MCF 10A (cell line): ENCODE data around the gene CAMK1D. TPM values are rescaled to one million over a fixed set of nuclear protein-coding genes. Genes with fewer than 3 reads are reported as not detected.

Experiments
- BruUV-seq: library from RNA; stranded (reverse); fragments of 400-500 nt; replicated peaks from 2 replicates; lab custom pipeline; 2021; lab: Mats Ljungman, UMichigan
- CTCF ChIA-PET: fragments of 300-600 bp; sonication (Branson Sonifier 250); formaldehyde crosslinking; extraction: SDS; loops from one replicate; lab custom pipeline; 2021; ENCODE audit warnings: antibody characterized with exemption, inconsistent platforms; lab: Yijun Ruan, JAX
- POLR2A ChIA-PET: fragments of 300-600, 350-650 bp; sonication (Branson Sonifier 250); formaldehyde crosslinking; extraction: SDS; loops from one replicate; lab custom pipeline; 2020; ENCODE audit warnings: antibody characterized with exemption, inconsistent platforms; lab: Yijun Ruan, JAX
- DNase-seq: peaks from one replicate; pipeline ENCODE4 v3.0.0-alpha.2; 2018; ENCODE audit not compliant: unreplicated experiment
- H3K27ac Mint-ChIP-seq: one replicate; pipeline ENCODE4 v1.8.0; 2022; ENCODE audit warnings: mild to moderate bottlenecking, low read depth, mixed read lengths; ENCODE audit not compliant: unreplicated experiment
- H3K27me3 Mint-ChIP-seq: one replicate; pipeline ENCODE4 v1.8.0; 2022; ENCODE audit warnings: mixed read lengths; ENCODE audit not compliant: insufficient read depth, unreplicated experiment
- H3K36me3 Mint-ChIP-seq: one replicate; pipeline ENCODE4 v1.8.0; 2022; ENCODE audit warnings: mild to moderate bottlenecking, moderate library complexity, mixed read lengths; ENCODE audit not compliant: insufficient read depth, unreplicated experiment
- H3K4me1 Mint-ChIP-seq: one replicate; pipeline ENCODE4 v1.8.0; 2022; ENCODE audit warnings: mixed read lengths; ENCODE audit not compliant: insufficient read depth, unreplicated experiment
- H3K4me3 Mint-ChIP-seq: one replicate; pipeline ENCODE4 v1.8.0; 2022; ENCODE audit warnings: mild to moderate bottlenecking, moderate library complexity, mixed read lengths; ENCODE audit not compliant: unreplicated experiment
- H3K9me3 Mint-ChIP-seq: one replicate; pipeline ENCODE4 v1.8.0; 2022; ENCODE audit warnings: mixed read lengths; ENCODE audit not compliant: unreplicated experiment
- CTCF ChIP-seq: fragments of 200-600 bp; IDR thresholded peaks from one replicate; pipeline ENCODE4 v1.8.0; 2022; ENCODE audit warnings: antibody characterized with exemption, mild to moderate bottlenecking; ENCODE audit not compliant: unreplicated experiment
- intact Hi-C: fragments of 100-400 bp; cut with micrococcal nuclease; formaldehyde crosslinking; loops from 2 replicates; pipeline ENCODE4 v1.14.1; 2022
- total RNA-seq: library from RNA; stranded (reverse); gene quantifications from 2 replicates; pipeline ENCODE4 v1.2.3, GENCODE V29; 2022

CAMK1D gene
- total RNA-seq, 1 experiment from 2014 or later: 1.7 TPM

GRCh38 chr10:12826800-12827372, 477.5 kb downstream of the CAMK1D start:
- intact Hi-C loops: no loop called here
- Mint-ChIP-seq H3K4me3 (no peak overlapping the region), H3K27ac (no peak overlapping the region), H3K27me3 (no peaks in the 10 kb centered on the region), H3K9me3 (no peaks in the 10 kb centered on the region), H3K4me1 (peaks cover 6% of the 10 kb centered on the region), H3K36me3 (no peaks in the 10 kb centered on the region)
- POLR2A ChIA-PET: interaction anchor here (0.6 kb wide), 1 partner anchor 60 kb away, joined by 3 read pairs; no protein-coding TSS in a partner anchor
- TF ChIP-seq CTCF: no peak
- DNase-seq: no peak
- CTCF ChIA-PET: interaction anchor here (0.8 to 1.7 kb wide), 2 partner anchors 45 to 169 kb away, joined by 4 read pairs; no protein-coding TSS in a partner anchor
- BruUV-seq: no TSS peak

GRCh38 chr10:12828736-12829135, 479.4 kb downstream of the CAMK1D start:
- intact Hi-C loops: no loop called here
- POLR2A ChIA-PET: no interaction called here
- CTCF ChIA-PET: no interaction called here
- no peaks in the 10 kb centered on the region for H3K27me3 Mint-ChIP-seq
- H3K27ac Mint-ChIP-seq: no peak overlapping the region
- no TSS peak for BruUV-seq
- H3K36me3 Mint-ChIP-seq: no peaks in the 10 kb centered on the region
- no peak for TF ChIP-seq CTCF
- H3K4me1 Mint-ChIP-seq: peaks cover 6% of the 10 kb centered on the region
- no peaks in the 10 kb centered on the region for H3K9me3 Mint-ChIP-seq
- H3K4me3 Mint-ChIP-seq: no peak overlapping the region
- DNase-seq: no peak

DNA sequence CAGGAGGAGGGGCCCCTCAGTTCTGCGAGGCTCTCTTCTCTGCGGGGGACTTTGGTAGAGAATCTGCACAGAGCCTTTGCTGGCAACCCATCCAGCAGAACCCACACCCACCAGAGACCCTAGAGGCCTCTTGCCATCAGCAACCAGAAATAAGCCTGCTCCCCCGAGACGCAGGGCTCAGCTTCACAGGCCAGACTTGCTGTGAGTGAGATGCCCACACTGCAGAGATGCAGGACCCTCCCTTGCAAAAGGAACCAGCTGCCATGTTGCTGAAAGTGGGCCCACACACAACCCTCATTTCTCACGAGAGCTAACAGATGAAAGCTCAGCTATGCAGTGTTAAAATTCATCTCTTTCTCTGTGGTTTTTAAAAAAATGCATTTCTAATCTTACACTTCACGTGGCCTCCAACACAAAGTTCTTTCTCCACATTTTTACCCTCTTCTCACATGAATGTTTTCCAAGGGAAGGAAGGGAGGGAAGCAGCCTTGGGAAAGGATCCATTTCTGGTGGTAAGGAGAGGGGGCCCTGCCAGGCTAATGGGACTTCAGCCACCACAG, 480.6 kb downstream of the CAMK1D start:
- TF ChIP-seq CTCF: no peak
- BruUV-seq: no TSS peak
- H3K27ac Mint-ChIP-seq: no peak overlapping the region
- ChIA-PET CTCF (no interaction called here), POLR2A (no interaction called here)
- H3K9me3 Mint-ChIP-seq: no peaks in the 10 kb centered on the region
- intact Hi-C loops: no loop called here
- H3K4me1 Mint-ChIP-seq: peaks cover 6% of the 10 kb centered on the region
- no peaks in the 10 kb centered on the region for H3K27me3 Mint-ChIP-seq
- DNase-seq: no peak
- no peaks in the 10 kb centered on the region for H3K36me3 Mint-ChIP-seq
- no peak overlapping the region for H3K4me3 Mint-ChIP-seq

GRCh38 chr10:12832096-12832495, 482.7 kb downstream of the CAMK1D start:
- no peak for DNase-seq
- BruUV-seq: no TSS peak
- Mint-ChIP-seq H3K4me1 (peaks cover 14% of the 10 kb centered on the region), H3K27ac (no peak overlapping the region), H3K27me3 (no peaks in the 10 kb centered on the region), H3K36me3 (no peaks in the 10 kb centered on the region), H3K9me3 (no peaks in the 10 kb centered on the region), H3K4me3 (no peak overlapping the region)
- no peak for TF ChIP-seq CTCF
- POLR2A ChIA-PET: interaction anchor here (0.6 kb wide), 1 partner anchor 35 kb away, joined by 5 read pairs; no protein-coding TSS in a partner anchor
- CTCF ChIA-PET: interaction anchor here (0.7 to 1.3 kb wide), 3 partner anchors 16 to 18 kb away, joined by 3 to 5 read pairs (median 4); no protein-coding TSS in a partner anchor
- intact Hi-C loops: no loop called here
